Urinary bladder (tissue), 4 donors: Measurements from ENCODE around the gene PTPRD. TPM values are rescaled to one million over a fixed set of nuclear protein-coding genes. Genes with fewer than 3 reads are reported as not detected.
"Not testable (repeated sequence)": the region's sequence is repeated elsewhere in the genome, so short reads cannot be mapped to it uniquely, and the experiment has no call there.

ENCODE experiments used
- DNase-seq: peaks from one replicate; pipeline ENCODE4 v3.0.0-alpha.2; 2015; ENCODE audit errors: extremely low spot score
- H3K27ac ChIP-seq: one replicate; pipeline ENCODE4 v1.5.1; 2013; ENCODE audit warnings: low read depth, mild to moderate bottlenecking, moderate library complexity
- H3K36me3 ChIP-seq: one replicate; pipeline ENCODE4 v1.6.1; 2013; ENCODE audit warnings: mild to moderate bottlenecking, moderate library complexity; ENCODE audit not compliant: insufficient read depth
- H3K4me1 ChIP-seq: one replicate; pipeline ENCODE4 v1.6.1; 2013; ENCODE audit warnings: mild to moderate bottlenecking, moderate library complexity; ENCODE audit not compliant: insufficient read depth
- H3K4me3 ChIP-seq: one replicate; pipeline ENCODE4 v1.5.1; 2013; ENCODE audit warnings: low read depth, low read length
- WGBS: extraction: QIAGEN DNeasy Blood & Tissue Kit; methylation state at CpG from one replicate; pipeline ENCODE4 v1.1.7; 2013; 5-methylcytosine and 5-hydroxymethylcytosine counted together
- polyA plus RNA-seq: library from polyadenylated mRNA; stranded (reverse); fragments of 200-250 nt; gene quantifications from one replicate; pipeline ENCODE4 v1.2.3, GENCODE V29; 2013
- total RNA-seq: library from RNA; depleted of rRNA; stranded (reverse); fragments of >200 nt; gene quantifications from one replicate; pipeline ENCODE4 v1.2.3, GENCODE V29; 2014
- donor health status: healthy with polysubstance abuse.
- donor health status: healthy.

Gene PTPRD
- total and polyA plus RNA-seq, 2 donors, result 7.3 to 210 TPM

GRCh38 chr9:9970514-9970913 lies 642.3 kb downstream of the PTPRD start:
- DNase-seq, result no peak
- Histone ChIP-seq H3K4me1 (no peaks in the 10 kb centered on the region), H3K27ac (no peak overlapping the region), H3K4me3 (no peak overlapping the region), H3K36me3 (no peaks in the 10 kb centered on the region)
- 96% methylated on average over 5 of the region's 5 CpGs for WGBS

- no peaks in the 10 kb centered on the region for H3K36me3 ChIP-seq
- WGBS, result 54% methylated on average over 3 of the region's 3 CpGs
- H3K4me1 ChIP-seq, result no peaks in the 10 kb centered on the region
- H3K27ac ChIP-seq, result no peak overlapping the region
- DNase-seq, result no peak
- H3K4me3 ChIP-seq, result no peak overlapping the region
Measured at GRCh38 chr9:9963841-9964240, 649.0 kb downstream of the PTPRD start.

- Histone ChIP-seq H3K36me3 (no peaks in the 10 kb centered on the region), H3K4me3 (no peak overlapping the region), H3K4me1 (no peaks in the 10 kb centered on the region), H3K27ac (no peak overlapping the region)
- no peak for DNase-seq
- 82% methylated on average over 1 of the region's 1 CpG for WGBS
Measured at GRCh38 chr9:9961934-9962333, 650.9 kb downstream of the PTPRD start.

- 20% methylated on average over 2 of the region's 2 CpGs for WGBS
- H3K4me1 ChIP-seq, result no peaks in the 10 kb centered on the region
- no peak overlapping the region for H3K27ac ChIP-seq
- no peak for DNase-seq
- no peak overlapping the region for H3K4me3 ChIP-seq
- no peaks in the 10 kb centered on the region for H3K36me3 ChIP-seq
Measured at GRCh38 chr9:9961487-9961886, 651.3 kb downstream of the PTPRD start.

- Histone ChIP-seq H3K36me3 (no peaks in the 10 kb centered on the region), H3K27ac (no peak overlapping the region)
- 74% methylated on average over 3 of the region's 3 CpGs for WGBS
Measured at GRCh38 chr9:9951556-9952160, 661.1 kb downstream of the PTPRD start.

GRCh38 chr9:9950813-9951212 lies 662.0 kb downstream of the PTPRD start:
- no peaks in the 10 kb centered on the region for H3K4me1 ChIP-seq
- no peak overlapping the region for H3K27ac ChIP-seq
- H3K36me3 ChIP-seq, result no peaks in the 10 kb centered on the region
- no peak for DNase-seq
- no peak overlapping the region for H3K4me3 ChIP-seq
- 65% methylated on average over 1 of the region's 1 CpG for WGBS

More at GRCh38 chr9:9951556-9952160, 661.1 kb downstream of the PTPRD start:
- no peak for DNase-seq
- Histone ChIP-seq H3K4me1 (no peaks in the 10 kb centered on the region), H3K4me3 (no peak overlapping the region)

GRCh38 chr9:9949978-9950377 lies 662.8 kb downstream of the PTPRD start:
- no peak for DNase-seq
- 61% methylated on average over 4 of the region's 4 CpGs for WGBS
- Histone ChIP-seq H3K4me3 (no peak overlapping the region), H3K36me3 (no peaks in the 10 kb centered on the region), H3K27ac (no peak overlapping the region), H3K4me1 (no peaks in the 10 kb centered on the region)

GRCh38 chr9:9949368-9949767 lies 663.4 kb downstream of the PTPRD start:
- WGBS, result 80% methylated on average over 4 of the region's 4 CpGs
- Histone ChIP-seq H3K27ac (no peak overlapping the region), H3K4me3 (no peak overlapping the region), H3K4me1 (no peaks in the 10 kb centered on the region), H3K36me3 (no peaks in the 10 kb centered on the region)
- no peak for DNase-seq

GRCh38 chr9:9945966-9946365 lies 666.8 kb downstream of the PTPRD start:
- Histone ChIP-seq H3K27ac (no peak overlapping the region), H3K4me1 (no peaks in the 10 kb centered on the region), H3K36me3 (no peaks in the 10 kb centered on the region), H3K4me3 (no peak overlapping the region)
- no peak for DNase-seq

- H3K4me1 ChIP-seq, result no peaks in the 10 kb centered on the region
- peak; percentile 17 for DNase-seq
- 26% methylated on average over 5 of the region's 5 CpGs for WGBS
Measured at GRCh38 chr9:9942764-9943424, 669.9 kb downstream of the PTPRD start.

GRCh38 chr9:9938432-9938831 lies 674.4 kb downstream of the PTPRD start:
- no peak overlapping the region for H3K27ac ChIP-seq
- no peaks in the 10 kb centered on the region for H3K36me3 ChIP-seq
- no peak overlapping the region for H3K4me3 ChIP-seq
- H3K4me1 ChIP-seq, result no peaks in the 10 kb centered on the region
- no peak for DNase-seq
- 95% methylated on average over 4 of the region's 4 CpGs for WGBS

More at GRCh38 chr9:9942764-9943424, 669.9 kb downstream of the PTPRD start:
- no peaks in the 10 kb centered on the region for H3K36me3 ChIP-seq
- no peak overlapping the region for H3K4me3 ChIP-seq
- H3K27ac ChIP-seq, result no peak overlapping the region

GRCh38 chr9:9931464-9931863 lies 681.3 kb downstream of the PTPRD start:
- H3K4me1 ChIP-seq, H3K36me3 ChIP-seq, DNase-seq, H3K27ac ChIP-seq, H3K4me3 ChIP-seq: not testable (repeated sequence)
- WGBS, result 88% methylated on average over 16 of the region's 16 CpGs

- H3K27ac ChIP-seq, result no peak overlapping the region
- no peaks in the 10 kb centered on the region for H3K4me1 ChIP-seq
- 60% methylated on average over 3 of the region's 3 CpGs for WGBS
- H3K36me3 ChIP-seq, result no peaks in the 10 kb centered on the region
- DNase-seq, result no peak
- H3K4me3 ChIP-seq, result no peak overlapping the region
Measured at GRCh38 chr9:9924376-9924775, 688.4 kb downstream of the PTPRD start.

- no peak for DNase-seq
- WGBS, result 49% methylated on average over 2 of the region's 2 CpGs
- no peak overlapping the region for H3K27ac ChIP-seq
- no peak overlapping the region for H3K4me3 ChIP-seq
- H3K4me1 ChIP-seq, result no peaks in the 10 kb centered on the region
- no peaks in the 10 kb centered on the region for H3K36me3 ChIP-seq
Measured at GRCh38 chr9:9921805-9922204, 691.0 kb downstream of the PTPRD start.
